ENCODE results near the gene TMEM9. TPM values are rescaled to one million over a fixed set of nuclear protein-coding genes. Genes with fewer than 3 reads are reported as not detected.

The TMEM9 gene
- total RNA-seq, 2 donors from 2014 or later, result 19.0 to 28.1 TPM

GRCh38 chr1:201180901-201181300 lies 26.6 kb upstream of the TMEM9 start:
- H3K9me3 Mint-ChIP-seq, result peaks cover 0 to 5% of the 10 kb centered on the region in 2 donors
- DNase-seq (ENCODE audit: low spot score in 2 of 2), result no peak

GRCh38 chr1:201180141-201180540 lies 25.9 kb upstream of the TMEM9 start:
- ATAC-seq (no peak), DNase-seq (ENCODE audit: low spot score in 2 of 2) (no peak)
- Mint-ChIP-seq H3K27ac (no peak overlapping the region), H3K36me3 (peaks cover 0 to 11% of the 10 kb centered on the region in 2 donors), H3K9me3 (peaks cover 0 to 5% of the 10 kb centered on the region in 2 donors)

More at GRCh38 chr1:201180901-201181300, 26.6 kb upstream of the TMEM9 start:
- ATAC-seq, result no peak
- peaks cover 0 to 11% of the 10 kb centered on the region in 2 donors for H3K36me3 Mint-ChIP-seq
- H3K27ac Mint-ChIP-seq, result no peak overlapping the region

- DNase-seq (ENCODE audit: low spot score in 2 of 2), result no peak
- no peak for ATAC-seq
- H3K36me3 Mint-ChIP-seq, result peaks cover 0 to 11% of the 10 kb centered on the region in 2 donors
- no peak overlapping the region for H3K27ac Mint-ChIP-seq
- H3K9me3 Mint-ChIP-seq, result peaks cover 0 to 5% of the 10 kb centered on the region in 2 donors
Measured at GRCh38 chr1:201178718-201179117, 24.4 kb upstream of the TMEM9 start.

GRCh38 chr1:201176940-201177339 lies 22.7 kb upstream of the TMEM9 start:
- DNase-seq (ENCODE audit: low spot score in 2 of 2) (no peak), ATAC-seq (no peak)
- H3K36me3 Mint-ChIP-seq, result peaks cover 0 to 11% of the 10 kb centered on the region in 2 donors
- peaks cover 0 to 5% of the 10 kb centered on the region in 2 donors for H3K9me3 Mint-ChIP-seq
- H3K27ac Mint-ChIP-seq, result no peak overlapping the region

- no peak overlapping the region for H3K27ac Mint-ChIP-seq
- H3K9me3 Mint-ChIP-seq, result peaks cover 0 to 5% of the 10 kb centered on the region in 2 donors
- no peak for ATAC-seq
- H3K36me3 Mint-ChIP-seq, result peaks cover 0 to 11% of the 10 kb centered on the region in 2 donors
- no peak for DNase-seq (ENCODE audit: low spot score in 2 of 2)
Measured at GRCh38 chr1:201175820-201176500, 21.7 kb upstream of the TMEM9 start.

- Mint-ChIP-seq H3K9me3 (peaks cover 0 to 1% of the 10 kb centered on the region in 2 donors), H3K36me3 (peaks cover 0 to 4% of the 10 kb centered on the region in 2 donors), H3K27ac (peak overlapping the region in 1 of 2 donors; percentile 18)
- DNase-seq (ENCODE audit: low spot score in 2 of 2) (no peak), ATAC-seq (no peak)
Measured at GRCh38 chr1:201173736-201174135, 19.5 kb upstream of the TMEM9 start.

- no peaks in the 10 kb centered on the region for H3K9me3 Mint-ChIP-seq
- no peaks in the 10 kb centered on the region for H3K36me3 Mint-ChIP-seq
- DNase-seq (ENCODE audit: low spot score in 2 of 2) (no peak), ATAC-seq (no peak)
- H3K27ac Mint-ChIP-seq, result peak overlapping the region; percentile 18 to 72
Measured at GRCh38 chr1:201172999-201173610, 18.8 kb upstream of the TMEM9 start.

GRCh38 chr1:201172326-201172725 lies 18.1 kb upstream of the TMEM9 start:
- no peak for DNase-seq (ENCODE audit: low spot score in 2 of 2)
- Mint-ChIP-seq H3K27ac (peak overlapping the region in 1 of 2 donors; percentile 92), H3K36me3 (no peaks in the 10 kb centered on the region), H3K9me3 (no peaks in the 10 kb centered on the region)
- no peak for ATAC-seq

- peak; percentile 66 for DNase-seq (ENCODE audit: low spot score in 2 of 2)
- H3K27ac Mint-ChIP-seq, result peak overlapping the region; percentile 92 to 94
- H3K36me3 Mint-ChIP-seq, result no peaks in the 10 kb centered on the region
- no peaks in the 10 kb centered on the region for H3K9me3 Mint-ChIP-seq
- ATAC-seq, result peak; percentile 71 to 85
Measured at GRCh38 chr1:201171063-201172036, 17.1 kb upstream of the TMEM9 start.

GRCh38 chr1:201170533-201171062 lies 16.3 kb upstream of the TMEM9 start:
- Mint-ChIP-seq H3K27ac (peak overlapping the region; percentile 92 to 94), H3K9me3 (no peaks in the 10 kb centered on the region), H3K36me3 (no peaks in the 10 kb centered on the region)
- DNase-seq (ENCODE audit: low spot score in 2 of 2), result peak; percentile 86 to 88
- ATAC-seq, result peak; percentile 89 to 90

- DNase-seq (ENCODE audit: low spot score in 2 of 2) (no peak), ATAC-seq (no peak)
- no peaks in the 10 kb centered on the region for H3K36me3 Mint-ChIP-seq
- H3K9me3 Mint-ChIP-seq, result no peaks in the 10 kb centered on the region
- peak overlapping the region in 1 of 2 donors; percentile 92 for H3K27ac Mint-ChIP-seq
Measured at GRCh38 chr1:201169971-201170532, 15.8 kb upstream of the TMEM9 start.

GRCh38 chr1:201169203-201169602 lies 14.9 kb upstream of the TMEM9 start:
- H3K36me3 Mint-ChIP-seq, result no peaks in the 10 kb centered on the region
- DNase-seq (ENCODE audit: low spot score in 2 of 2) (no peak), ATAC-seq (no peak)
- H3K27ac Mint-ChIP-seq, result no peak overlapping the region
- no peaks in the 10 kb centered on the region for H3K9me3 Mint-ChIP-seq

GRCh38 chr1:201167041-201167991 lies 13.0 kb upstream of the TMEM9 start:
- no peaks in the 10 kb centered on the region for H3K36me3 Mint-ChIP-seq
- H3K9me3 Mint-ChIP-seq, result no peaks in the 10 kb centered on the region
- no peak for ATAC-seq
- no peak for DNase-seq (ENCODE audit: low spot score in 2 of 2)
- H3K27ac Mint-ChIP-seq, result no peak overlapping the region

GRCh38 chr1:201164645-201165044 lies 10.4 kb upstream of the TMEM9 start:
- no peaks in the 10 kb centered on the region for H3K36me3 Mint-ChIP-seq
- no peaks in the 10 kb centered on the region for H3K9me3 Mint-ChIP-seq
- no peak for ATAC-seq
- DNase-seq (ENCODE audit: low spot score in 2 of 2), result no peak
- no peak overlapping the region for H3K27ac Mint-ChIP-seq

- ATAC-seq (no peak), DNase-seq (ENCODE audit: low spot score in 2 of 2) (no peak)
- Mint-ChIP-seq H3K27ac (no peak overlapping the region), H3K9me3 (no peaks in the 10 kb centered on the region), H3K36me3 (no peaks in the 10 kb centered on the region)
Measured at GRCh38 chr1:201163707-201164106, 9.4 kb upstream of the TMEM9 start.

Measured in activated naive CD4-positive, alpha-beta T cell treated with anti-CD3 and anti-CD28 coated beads, Interleukin-2, amount 50 U/mL, for 72 hours (primary cell).